HL-60/S4 (cell line): Measurements from ENCODE around the gene ITIH2.
"Not testable (repeated sequence)": the region's sequence is repeated elsewhere in the genome, so short reads cannot be mapped to it uniquely, and the experiment has no call there.

ENCODE experiments used
- in situ Hi-C: fragments of 300-500 bp; cut with MboI; formaldehyde crosslinking; loops from 2 replicates; pipeline ENCODE4 v1.14.3; 2022; ENCODE audit warnings: low sequenced_read_pairs

The ITIH2 gene

DNA sequence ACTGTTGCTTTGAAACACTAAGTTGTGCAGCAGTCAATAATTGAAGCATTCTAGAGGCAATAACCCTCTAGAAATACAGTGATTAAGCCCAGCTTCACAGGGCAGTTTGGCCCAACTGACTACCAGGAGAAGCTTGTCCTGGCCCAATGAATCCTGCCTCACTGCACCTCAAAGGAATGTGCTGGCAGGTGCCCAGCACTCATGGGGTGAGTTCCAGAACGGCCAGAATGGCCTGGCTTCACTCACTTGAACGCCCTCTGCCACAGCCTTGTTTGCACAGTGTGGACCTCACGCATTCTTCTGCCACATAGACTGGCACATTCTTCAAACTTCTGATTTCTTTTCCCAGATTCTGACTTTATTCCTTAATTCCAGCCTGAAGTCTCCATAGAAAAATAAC lies 6.6 kb upstream of the ITIH2 start:
- in situ Hi-C loops: no loop called here

DNA sequence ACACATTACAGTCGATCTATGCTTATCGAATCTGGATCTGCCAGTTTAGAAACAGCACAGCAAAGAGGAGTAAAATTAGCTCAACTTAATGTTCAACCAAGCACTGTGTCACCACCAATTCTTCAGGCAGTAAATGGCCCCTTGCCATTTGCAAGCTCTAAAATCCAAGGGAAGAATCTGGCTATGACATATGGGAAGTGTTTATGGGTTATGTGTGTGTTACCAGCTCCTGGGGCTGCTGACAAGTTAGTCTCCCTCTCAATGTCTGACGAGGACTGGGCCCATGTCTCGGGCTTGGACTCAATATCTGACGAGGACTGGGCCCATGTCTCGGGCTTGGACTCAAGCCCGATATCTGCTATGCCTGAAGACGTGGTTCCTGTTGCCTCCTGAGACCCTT lies 5.7 kb upstream of the ITIH2 start:
- in situ Hi-C loops: no loop called here

DNA sequence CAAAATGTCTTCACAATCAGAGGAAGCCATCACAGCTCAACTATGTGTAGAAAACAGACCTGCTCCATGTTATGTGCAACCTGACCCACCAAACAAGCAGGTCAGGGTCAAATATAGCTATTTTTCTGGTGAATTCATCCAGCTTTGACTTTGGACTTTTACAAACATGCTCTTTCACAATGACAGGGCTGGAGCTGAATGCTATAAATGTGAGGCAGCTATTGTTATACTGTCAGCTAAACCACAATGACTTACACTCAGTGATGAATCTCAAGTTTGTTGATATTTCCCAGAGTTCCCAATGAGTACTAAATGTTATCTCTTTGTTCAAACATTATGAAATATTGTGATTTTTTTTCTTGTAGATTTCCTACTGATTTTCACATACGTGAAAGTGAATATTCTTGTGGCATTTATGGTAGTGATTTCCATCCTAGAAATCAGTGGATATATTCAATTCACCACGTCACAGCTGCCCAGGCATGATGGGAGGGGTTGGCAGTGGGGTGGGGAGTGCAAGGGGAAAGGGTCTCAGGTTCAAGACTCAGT lies 2.5 kb upstream of the ITIH2 start:
- in situ Hi-C loops: no loop called here

DNA sequence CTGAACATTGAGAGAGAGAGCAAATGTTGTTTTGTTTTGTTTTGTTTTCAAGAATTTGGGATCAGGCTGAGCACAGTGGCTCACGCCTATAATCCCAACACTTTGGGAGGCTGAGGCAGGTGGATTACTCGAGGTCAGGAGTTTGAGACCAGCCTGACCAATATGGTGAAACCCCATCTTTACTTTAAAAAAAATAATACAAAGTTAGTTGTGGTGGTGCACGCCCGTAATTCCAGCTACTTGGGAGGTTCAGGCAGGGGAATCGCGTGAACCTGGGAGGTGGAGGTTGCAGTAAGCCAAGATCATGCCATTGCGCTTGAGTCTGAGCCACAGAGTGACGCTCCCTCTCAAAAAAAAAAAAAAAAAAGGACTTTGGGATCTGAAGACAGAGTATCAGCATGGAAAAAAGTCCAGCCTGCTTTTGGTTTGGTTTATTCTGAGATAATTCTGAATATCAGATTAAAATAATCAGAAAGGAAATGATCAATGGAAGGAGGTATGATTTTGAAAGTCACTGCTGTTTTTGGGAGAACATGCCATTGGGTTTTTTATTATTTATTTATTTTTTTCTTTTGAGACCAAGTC lies 1.9 kb upstream of the ITIH2 start:
- in situ Hi-C loops: no loop called here

DNA sequence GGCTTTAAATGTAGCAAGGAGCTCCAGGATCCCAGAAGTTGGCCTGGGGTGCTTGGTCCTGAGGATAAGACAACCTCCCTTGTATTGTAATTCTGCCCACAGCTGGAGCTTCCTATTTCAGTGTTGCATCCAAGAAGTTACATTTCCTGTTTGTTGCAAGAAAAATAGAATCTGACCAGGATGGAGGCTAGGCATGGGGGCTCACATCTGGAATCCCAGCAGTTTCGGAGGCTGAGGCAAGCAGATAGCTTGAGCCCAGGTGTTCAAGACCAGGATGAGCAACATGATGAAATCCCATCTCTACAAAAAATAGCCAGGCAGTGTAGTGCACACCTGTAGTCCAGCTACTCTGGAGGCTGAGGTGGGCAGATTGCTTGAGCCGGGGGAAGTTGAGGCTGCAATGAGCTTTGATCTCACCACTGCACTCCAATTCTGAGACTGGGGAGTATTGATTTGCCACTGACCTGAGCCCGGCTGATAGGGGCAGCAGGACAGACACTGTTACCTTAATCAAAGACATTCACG lies 766 bp upstream of the ITIH2 start:
- in situ Hi-C loops: no loop called here

DNA sequence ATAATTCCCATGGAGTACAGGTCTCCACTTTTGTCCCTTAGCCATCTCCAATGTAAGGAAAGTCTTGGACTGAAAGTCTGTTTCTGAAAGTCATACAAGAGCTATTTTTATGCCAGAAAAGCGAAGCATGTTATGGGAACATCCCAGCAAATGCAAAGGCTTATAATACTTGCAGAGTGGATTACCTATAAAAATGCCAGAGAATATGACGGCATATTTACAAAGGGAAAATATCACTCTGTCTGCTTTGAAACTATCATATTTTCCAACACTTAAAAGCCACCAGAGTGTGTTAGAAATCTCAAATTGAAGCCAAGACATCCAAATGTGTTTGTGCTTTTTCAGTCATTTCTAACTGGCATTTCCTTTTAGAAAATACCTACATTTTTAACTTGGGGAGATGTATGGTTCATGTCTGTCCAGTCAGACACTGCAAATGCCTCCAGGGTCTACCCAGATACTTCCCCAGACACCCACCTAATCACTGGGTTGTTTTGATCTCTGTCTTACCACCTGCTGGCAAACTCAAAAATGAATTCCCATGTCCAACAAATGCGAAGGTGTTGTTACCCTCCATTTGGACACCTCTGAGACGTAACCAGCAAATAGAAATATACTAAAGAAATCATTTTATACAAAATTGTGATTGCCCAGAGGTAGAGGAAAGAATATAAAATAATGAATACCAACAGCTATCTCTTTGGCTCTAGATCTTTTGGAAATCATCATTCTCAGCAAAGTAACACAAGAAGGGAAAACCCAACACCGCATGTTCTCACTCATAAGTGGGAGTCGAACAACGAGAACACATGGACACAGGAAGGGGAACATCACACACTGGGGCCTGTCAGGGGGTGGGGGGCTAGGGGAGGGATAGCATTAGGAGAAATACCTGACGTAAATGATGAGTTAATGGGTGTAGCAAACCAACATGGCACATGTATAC lies 1.2 kb downstream of the ITIH2 start:
- in situ Hi-C loops: no loop called here

GRCh38 chr10:7705341-7705740 lies 2.2 kb downstream of the ITIH2 start:
- in situ Hi-C loops: no loop called here

- in situ Hi-C loops: no loop called here
Observed at GRCh38 chr10:7706534-7707073, 3.5 kb downstream of the ITIH2 start.

- in situ Hi-C loops: no loop called here
Observed at GRCh38 chr10:7707102-7707501, 4.0 kb downstream of the ITIH2 start.

- in situ Hi-C loops: no loop called here
Observed at GRCh38 chr10:7707858-7708622, 4.9 kb downstream of the ITIH2 start.

GRCh38 chr10:7708832-7709231 lies 5.7 kb downstream of the ITIH2 start:
- in situ Hi-C loops: no loop called here

GRCh38 chr10:7710446-7710845 lies 7.3 kb downstream of the ITIH2 start:
- in situ Hi-C loops: no loop called here

- in situ Hi-C loops: not testable (repeated sequence)
Observed at GRCh38 chr10:7711075-7711474, 8.0 kb downstream of the ITIH2 start.

GRCh38 chr10:7715515-7715914 lies 12.4 kb downstream of the ITIH2 start:
- in situ Hi-C loops: no loop called here

GRCh38 chr10:7717767-7718166 lies 14.7 kb downstream of the ITIH2 start:
- in situ Hi-C loops: no loop called here

DNA sequence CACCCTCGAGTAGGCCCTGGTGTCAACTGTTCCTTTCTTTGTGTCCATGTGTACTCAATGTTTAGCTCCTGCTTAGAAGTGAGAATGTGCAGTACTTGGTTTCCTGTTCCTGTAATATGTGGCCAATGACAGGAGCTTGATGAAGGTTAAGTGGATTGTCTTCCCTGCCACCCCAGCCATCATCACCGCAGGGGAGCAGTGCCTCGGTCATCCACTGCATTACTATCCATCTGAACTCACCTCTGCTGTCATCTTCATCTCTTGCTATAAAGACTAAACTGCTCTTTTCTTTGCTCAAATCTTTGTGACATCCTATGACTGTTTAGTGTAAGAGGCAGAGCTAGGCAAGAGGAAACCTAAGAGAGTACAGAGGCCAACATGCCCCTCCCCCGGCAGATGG lies 15.6 kb downstream of the ITIH2 start:
- in situ Hi-C loops: no loop called here

DNA sequence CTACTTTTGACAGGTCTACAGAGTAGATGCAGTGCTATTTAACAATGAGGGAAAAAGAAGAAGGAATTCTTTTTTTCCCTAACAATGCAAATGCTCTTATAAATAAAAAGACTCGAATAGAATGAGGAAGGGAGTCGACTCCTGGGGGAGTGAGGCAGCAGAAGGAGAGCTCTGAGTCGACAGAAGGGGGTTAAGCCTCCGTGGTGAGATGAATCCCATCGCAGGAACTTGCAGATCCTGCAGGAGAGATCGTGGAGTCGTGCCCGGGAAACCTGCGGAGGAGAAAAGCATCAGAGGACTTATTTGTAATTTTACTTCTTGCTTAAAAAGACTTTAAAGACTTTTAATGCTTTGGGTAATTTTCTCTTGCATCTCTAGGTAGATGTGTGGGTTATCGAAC lies 17.4 kb downstream of the ITIH2 start:
- in situ Hi-C loops: no loop called here

GRCh38 chr10:7722927-7723529 lies 19.9 kb downstream of the ITIH2 start:
- in situ Hi-C loops: no loop called here

DNA sequence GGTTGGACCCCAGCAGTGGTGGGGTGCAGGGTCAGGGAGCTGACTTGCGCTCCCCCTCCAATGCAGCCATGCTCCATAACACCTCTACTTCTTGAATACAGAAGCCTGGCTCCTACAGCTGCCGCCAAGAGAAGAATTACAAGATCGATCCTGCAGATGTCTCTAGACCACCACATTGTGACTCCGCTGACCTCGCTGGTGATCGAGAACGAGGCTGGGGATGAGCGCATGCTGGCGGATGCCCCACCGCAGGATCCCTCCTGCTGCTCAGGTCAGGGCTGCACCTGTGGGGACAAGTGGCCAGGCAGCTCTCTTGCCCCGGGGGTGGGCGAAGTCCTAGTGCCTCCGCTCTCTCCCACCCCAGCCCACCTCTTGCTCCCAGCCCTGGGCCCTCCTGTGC lies 31.7 kb downstream of the ITIH2 start:
- in situ Hi-C loops: loop anchor here (25.0 kb wide), 1 partner anchor 1577 kb away; no protein-coding TSS in a partner anchor
